Osteocyte (in vitro differentiated cells): ENCODE results near the gene LRRC10. TPM values are rescaled to one million over a fixed set of nuclear protein-coding genes. Genes with fewer than 3 reads are reported as not detected.

ENCODE experiments used
- DNase-seq: peaks from one replicate; pipeline ENCODE4 v3.0.0; 2021; ENCODE audit warnings: mixed read lengths; ENCODE audit not compliant: unreplicated experiment; ENCODE audit errors: extremely low spot score
- H3K27ac Mint-ChIP-seq: one replicate; pipeline ENCODE4 v1.8.0; 2021; ENCODE audit warnings: mild to moderate bottlenecking, mixed read lengths; ENCODE audit not compliant: unreplicated experiment
- H3K27me3 Mint-ChIP-seq: one replicate; pipeline ENCODE4 v1.8.0; 2021; ENCODE audit warnings: mixed read lengths; ENCODE audit not compliant: unreplicated experiment
- H3K36me3 Mint-ChIP-seq: one replicate; pipeline ENCODE4 v1.8.0; 2021; ENCODE audit warnings: mixed read lengths; ENCODE audit not compliant: unreplicated experiment
- H3K4me1 Mint-ChIP-seq: one replicate; pipeline ENCODE4 v1.8.0; 2021; ENCODE audit warnings: mixed read lengths; ENCODE audit not compliant: unreplicated experiment
- H3K4me3 Mint-ChIP-seq: one replicate; pipeline ENCODE4 v1.8.0; 2021; ENCODE audit warnings: mild to moderate bottlenecking, moderate library complexity, mixed read lengths; ENCODE audit not compliant: unreplicated experiment
- H3K9me3 Mint-ChIP-seq: one replicate; pipeline ENCODE4 v1.8.0; 2021; ENCODE audit warnings: mixed read lengths; ENCODE audit not compliant: unreplicated experiment
- microRNA-seq: library from miRNA; unstranded; fragments of <30 nt; microRNA quantifications from one replicate; pipeline ENCODE4 v1.1.0, GENCODE V29; 2020; ENCODE audit not compliant: unreplicated experiment
- total RNA-seq: library from RNA; stranded (reverse); gene quantifications from 2 replicates; pipeline ENCODE4 v1.2.1, GENCODE V29; 2021
- TF ChIP-seq, protein P1 (sequence below): fragments of 200-600 bp; sonication (generic); IDR thresholded peaks from 2 replicates; pipeline ENCODE4 v1.5.0; 2021; ENCODE audit warnings: antibody characterized with exemption, mild to moderate bottlenecking, moderate library complexity

The LRRC10 gene
- total RNA-seq, 1 donor from 2014 or later = not detected

DNA sequence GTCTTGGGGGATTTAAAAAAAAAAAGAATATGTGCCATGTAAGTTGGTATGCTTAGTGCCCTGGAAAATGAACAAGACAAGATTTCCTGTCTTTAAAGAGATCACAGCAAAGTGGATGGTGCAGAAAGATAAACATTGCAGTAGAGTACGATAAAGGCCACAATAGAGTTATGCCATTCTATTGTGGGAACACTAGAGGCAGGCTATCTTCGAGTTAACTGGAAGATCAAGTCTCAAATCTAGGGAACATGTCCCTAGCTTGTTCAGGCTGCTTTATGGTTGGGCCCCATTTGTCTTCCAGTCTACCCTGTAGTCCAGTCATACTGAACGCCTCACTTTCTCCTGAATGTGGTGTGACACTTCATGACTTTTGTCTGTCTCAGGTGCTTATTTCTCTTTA, 44.1 kb downstream of the LRRC10 start:
- TF ChIP-seq, protein P1, sequence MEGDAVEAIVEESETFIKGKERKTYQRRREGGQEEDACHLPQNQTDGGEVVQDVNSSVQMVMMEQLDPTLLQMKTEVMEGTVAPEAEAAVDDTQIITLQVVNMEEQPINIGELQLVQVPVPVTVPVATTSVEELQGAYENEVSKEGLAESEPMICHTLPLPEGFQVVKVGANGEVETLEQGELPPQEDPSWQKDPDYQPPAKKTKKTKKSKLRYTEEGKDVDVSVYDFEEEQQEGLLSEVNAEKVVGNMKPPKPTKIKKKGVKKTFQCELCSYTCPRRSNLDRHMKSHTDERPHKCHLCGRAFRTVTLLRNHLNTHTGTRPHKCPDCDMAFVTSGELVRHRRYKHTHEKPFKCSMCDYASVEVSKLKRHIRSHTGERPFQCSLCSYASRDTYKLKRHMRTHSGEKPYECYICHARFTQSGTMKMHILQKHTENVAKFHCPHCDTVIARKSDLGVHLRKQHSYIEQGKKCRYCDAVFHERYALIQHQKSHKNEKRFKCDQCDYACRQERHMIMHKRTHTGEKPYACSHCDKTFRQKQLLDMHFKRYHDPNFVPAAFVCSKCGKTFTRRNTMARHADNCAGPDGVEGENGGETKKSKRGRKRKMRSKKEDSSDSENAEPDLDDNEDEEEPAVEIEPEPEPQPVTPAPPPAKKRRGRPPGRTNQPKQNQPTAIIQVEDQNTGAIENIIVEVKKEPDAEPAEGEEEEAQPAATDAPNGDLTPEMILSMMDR = no peak
- Mint-ChIP-seq H3K4me3 (no peak overlapping the region), H3K4me1 (peaks cover 16% of the 10 kb centered on the region), H3K27me3 (no peaks in the 10 kb centered on the region), H3K27ac (no peak overlapping the region), H3K9me3 (no peaks in the 10 kb centered on the region), H3K36me3 (peaks cover 14% of the 10 kb centered on the region)
- DNase-seq = no peak

DNA sequence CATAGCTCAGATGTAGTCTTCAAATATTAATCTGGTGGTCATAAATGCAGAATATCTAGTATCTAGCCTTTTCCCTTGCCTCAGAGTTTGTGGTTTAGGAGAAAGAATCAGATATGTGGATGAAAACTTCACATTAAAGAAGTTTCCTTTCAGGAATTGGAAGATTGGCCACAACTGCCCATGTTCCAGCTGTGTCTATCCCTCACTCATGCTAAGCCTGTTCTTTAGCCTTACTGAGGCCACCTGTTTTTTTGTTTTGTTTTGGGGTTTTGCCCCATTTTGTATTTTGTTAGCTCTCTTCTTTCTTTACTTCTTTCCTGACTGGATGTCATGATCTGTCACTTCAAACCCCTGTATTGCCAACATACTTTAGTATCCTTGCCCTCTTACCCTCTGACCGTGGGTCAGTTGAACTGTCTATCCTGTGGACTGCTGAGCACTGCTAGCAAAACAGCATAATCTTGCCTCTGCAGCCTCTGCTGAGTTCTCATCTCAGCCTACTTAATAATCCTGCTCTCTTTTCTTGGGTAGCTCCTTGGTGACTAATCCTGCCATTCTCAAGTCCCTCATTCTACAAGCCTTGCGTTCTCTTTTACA, 47.4 kb downstream of the LRRC10 start:
- H3K27me3 Mint-ChIP-seq = no peaks in the 10 kb centered on the region
- peaks cover 4% of the 10 kb centered on the region for H3K36me3 Mint-ChIP-seq
- peaks cover 7% of the 10 kb centered on the region for H3K4me1 Mint-ChIP-seq
- TF ChIP-seq, protein P1 = no peak
- no peaks in the 10 kb centered on the region for H3K9me3 Mint-ChIP-seq
- H3K27ac Mint-ChIP-seq = no peak overlapping the region
- no peak for DNase-seq
- H3K4me3 Mint-ChIP-seq = no peak overlapping the region

Small RNAs within 50 kb of the gene (microRNA-seq; reads per million reads assigned to microRNA genes)
- not detected for gene MIR3913-1
- not detected for gene MIR3913-2

Other genes with a start within 250 kb of the LRRC10 start
- gene FRS2, start 140.5 kb downstream of the LRRC10 start, total RNA-seq = 45.5 and 48.0 TPM in 2 replicates
- gene CCT2, start 25.4 kb downstream of the LRRC10 start, total RNA-seq = 162 TPM in 2 replicates
- gene BEST3, start 88.4 kb upstream of the LRRC10 start, total RNA-seq = 0.11 and 0.55 TPM in 2 replicates
- 16.5 and 16.9 TPM in 2 replicates for gene RAB3IP, start 128.0 kb upstream of the LRRC10 start, total RNA-seq
- gene MYRFL, start 214.3 kb upstream of the LRRC10 start, total RNA-seq = 0.13 TPM in 1 of 2 replicates, not detected in the other